HepG2 (cell line): Measurements from ENCODE around the gene CIBAR2. TPM values are rescaled to one million over a fixed set of nuclear protein-coding genes. Genes with fewer than 3 reads are reported as not detected.
A peak's percentile ranks its signal among the peaks of the same experiment; 100 is the strongest.

ENCODE experiments used
- ATF7 ChIP-seq, 2 experiments: fragments of 450-650 bp in 1 of 2; sonication (generic) in 1 of 2; formaldehyde crosslinking in 1 of 2; IDR thresholded peaks; 2 replicates each; pipeline versions ENCODE4 v1.4.0 to v1.6.1; 2016 to 2020; ENCODE audit warnings: antibody characterized with exemption in 1 of 2, mild to moderate bottlenecking in 1 of 2, missing genetic modification reagents in 1 of 2
- FOSL1 ChIP-seq: sonication (generic); formaldehyde crosslinking; IDR thresholded peaks from 2 replicates; pipeline ENCODE4 v1.9.0; 2021; ENCODE audit warnings: missing genetic modification reagents, borderline replicate concordance
- HNRNPLL ChIP-seq: fragments of 200-400 bp; formaldehyde crosslinking; IDR thresholded peaks from 2 replicates; pipeline ENCODE4 v1.6.1; 2017; ENCODE audit warnings: mild to moderate bottlenecking, low read depth, low read length; ENCODE audit not compliant: poor library complexity, severe bottlenecking
- RAD21 ChIP-seq: fragments of 450-650 bp; formaldehyde crosslinking; IDR thresholded peaks from 2 replicates; pipeline ENCODE4 v1.5.0; 2020; ENCODE audit warnings: mild to moderate bottlenecking
- RORA ChIP-seq: sonication (generic); formaldehyde crosslinking; IDR thresholded peaks from 2 replicates; pipeline ENCODE4 v1.5.0; 2020; ENCODE audit warnings: mild to moderate bottlenecking, missing genetic modification reagents, moderate library complexity
- SAP130 ChIP-seq: IDR thresholded peaks from 2 replicates; pipeline ENCODE4 v1.6.1; 2016; ENCODE audit warnings: low read depth
- SIN3A ChIP-seq: IDR thresholded peaks from 2 replicates; pipeline ENCODE4 v1.6.1; 2011; ENCODE audit warnings: low read depth, mild to moderate bottlenecking, control low read depth, low read length, borderline replicate concordance
- SMC3 ChIP-seq: IDR thresholded peaks from 2 replicates; pipeline ENCODE4 v1.6.1; 2011; ENCODE audit warnings: low read length, improper control_type of control experiment
- TP53 ChIP-seq: sonication (generic); formaldehyde crosslinking; conservative IDR thresholded peaks from 2 replicates; pipeline ENCODE4 v1.4.0; 2020; ENCODE audit warnings: missing genetic modification reagents
- ZKSCAN1 ChIP-seq: fragments of 150-350 bp; IDR thresholded peaks from 2 replicates; pipeline ENCODE4 v1.6.1; 2014; ENCODE audit warnings: low read length
- ZNF253 ChIP-seq: sonication (generic); formaldehyde crosslinking; IDR thresholded peaks from 2 replicates; pipeline ENCODE4 v1.8.0; 2022; ENCODE audit warnings: mild to moderate bottlenecking, missing genetic modification reagents, borderline replicate concordance
- ZNF282 ChIP-seq: fragments of 450-650 bp; IDR thresholded peaks from 2 replicates; pipeline ENCODE4 v1.6.1; 2018; ENCODE audit not compliant: partially characterized antibody
- ZNF292 ChIP-seq: sonication (generic); formaldehyde crosslinking; IDR thresholded peaks from 2 replicates; pipeline ENCODE4 v1.8.1; 2022; ENCODE audit warnings: mild to moderate bottlenecking, low read depth, missing genetic modification reagents, borderline replicate concordance
- ZNF557 ChIP-seq: sonication (generic); formaldehyde crosslinking; IDR thresholded peaks from 2 replicates; pipeline ENCODE4 v1.4.0; 2020; ENCODE audit warnings: missing genetic modification reagents
- ZNF562 ChIP-seq: sonication (generic); formaldehyde crosslinking; IDR thresholded peaks from 2 replicates; pipeline ENCODE4 v1.8.0; 2022; ENCODE audit warnings: missing genetic modification reagents, borderline replicate concordance
- ZNF652 ChIP-seq: IDR thresholded peaks from 2 replicates; pipeline ENCODE4 v1.6.1; 2016; ENCODE audit warnings: low read depth, borderline replicate concordance
- polyA plus RNA-seq, 8 experiments: library from polyadenylated mRNA; depleted of rRNA in 3 of 8; stranded (reverse) in 7 of 8; unstranded in 1 of 8; fragments of >200 nt; fragmentation: Illumina TruSeq in 4 of 8; extraction: Trizol in 4 of 8; gene quantifications; 2 replicates each; pipeline versions ENCODE4 v1.2.1 to v1.2.3, GENCODE V29; 2011 to 2016; ENCODE audit warnings: low read depth in 4 of 8, missing spikeins in 1 of 8, mixed read lengths in 1 of 8; ENCODE audit not compliant: insufficient read depth in 1 of 8
- total RNA-seq, 5 experiments: library from RNA; depleted of rRNA; stranded (reverse); fragments of >200 nt; fragmentation: Illumina TruSeq; extraction: Trizol; gene quantifications; 2 replicates each; pipeline ENCODE4 v1.2.3, GENCODE V29; 2016; ENCODE audit warnings: low read depth in 1 of 5
- TF ChIP-seq, protein P1 (sequence below): sonication (generic); formaldehyde crosslinking; conservative IDR thresholded peaks from 2 replicates; pipeline ENCODE4 v1.4.0; 2020; ENCODE audit warnings: missing genetic modification reagents
- TF ChIP-seq, protein P2 (sequence below): sonication (generic); formaldehyde crosslinking; IDR thresholded peaks from 2 replicates; pipeline ENCODE4 v1.5.0; 2020; ENCODE audit warnings: missing genetic modification reagents
- TF ChIP-seq, protein P3 (sequence below): sonication (generic); formaldehyde crosslinking; IDR thresholded peaks from 2 replicates; pipeline ENCODE4 v1.4.0; 2020; ENCODE audit warnings: mild to moderate bottlenecking, missing genetic modification reagents
- TF ChIP-seq, protein P4 (sequence below): sonication (generic); formaldehyde crosslinking; IDR thresholded peaks from 2 replicates; pipeline ENCODE4 v1.4.0; 2020; ENCODE audit warnings: missing genetic modification reagents
- TF ChIP-seq, protein P5 (sequence below): sonication (generic); formaldehyde crosslinking; IDR thresholded peaks from 2 replicates; pipeline ENCODE4 v1.4.0; 2020; ENCODE audit warnings: mild to moderate bottlenecking, missing genetic modification reagents
- TF ChIP-seq, protein P6 (sequence below): sonication (generic); formaldehyde crosslinking; conservative IDR thresholded peaks from 2 replicates; pipeline ENCODE4 v1.4.0; 2020; ENCODE audit warnings: missing genetic modification reagents
- TF ChIP-seq, protein P7 (sequence below): IDR thresholded peaks from 2 replicates; pipeline ENCODE4 v1.6.1; 2018; ENCODE audit warnings: missing genetic modification reagents

Gene CIBAR2
- total and polyA plus RNA-seq, 2 of the 13 experiments (the other 11 are each of a cell fraction or from before 2014, with no cell fraction given): not detected

DNA sequence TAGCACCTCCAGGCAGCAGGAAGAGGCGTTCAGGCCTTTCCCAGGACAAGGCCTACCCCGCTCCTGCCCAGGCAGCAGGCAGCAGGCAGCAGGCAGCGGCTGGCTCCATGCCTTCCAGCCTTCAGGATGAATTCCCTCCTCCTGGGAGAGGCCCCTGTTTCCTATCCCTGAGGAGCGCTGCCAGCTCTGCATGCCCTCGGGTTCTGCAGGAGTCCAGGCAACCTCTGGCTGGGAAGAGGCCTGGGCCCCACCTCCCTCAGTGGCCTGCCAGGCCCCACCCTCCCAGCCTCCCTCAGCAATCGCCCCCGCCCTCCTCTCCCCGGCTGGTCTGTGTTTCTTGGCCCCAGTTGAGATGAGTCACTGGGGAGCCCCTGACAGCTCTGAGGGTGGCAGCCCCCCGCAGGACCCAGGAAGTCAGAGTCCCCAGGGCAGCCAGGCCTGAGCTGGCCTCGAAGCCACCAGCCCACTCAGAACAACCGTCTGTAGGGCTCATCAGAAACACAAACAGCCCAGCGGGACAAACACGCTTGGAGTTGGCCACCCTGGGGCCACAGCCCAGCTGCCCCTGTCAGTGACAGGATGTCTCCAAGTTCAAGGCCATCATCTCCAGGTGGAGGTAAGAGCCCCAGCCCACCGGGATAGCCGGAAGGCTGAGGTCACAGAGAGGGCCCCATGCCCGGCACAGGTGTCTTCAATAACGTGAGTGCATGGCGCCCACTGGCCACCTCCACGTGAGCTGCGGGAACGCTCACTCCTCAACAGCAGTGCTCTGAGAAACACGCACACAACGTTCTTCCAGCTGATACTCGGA is 39.5 kb upstream of the CIBAR2 start (continued):
- TF ChIP-seq HNRNPLL (no peak), ZKSCAN1 (no peak), ZNF652 (CRISPR knock-in tag) (no peak), SMC3 (no peak), ZNF557 (CRISPR knock-in tag) (no peak), ATF7 (IDR thresholded peaks at IDR 0.05) (no peak), ATF7 (CRISPR knock-in tag; IDR thresholded peaks at IDR 0.05) (no peak), TP53 (CRISPR knock-in tag) (no peak), ZNF253 (no peak), RORA (no peak), RAD21 (CRISPR knock-in tag) (no peak), ZNF292 (CRISPR knock-in tag) (peak; percentile 20; the same call in 1 of the 2 replicates), ZNF562 (no peak), ZNF282 (no peak), FOSL1 (CRISPR knock-in tag) (no peak), SAP130 (peak; percentile 48), SIN3A (no peak)
- TF ChIP-seq, protein P1, sequence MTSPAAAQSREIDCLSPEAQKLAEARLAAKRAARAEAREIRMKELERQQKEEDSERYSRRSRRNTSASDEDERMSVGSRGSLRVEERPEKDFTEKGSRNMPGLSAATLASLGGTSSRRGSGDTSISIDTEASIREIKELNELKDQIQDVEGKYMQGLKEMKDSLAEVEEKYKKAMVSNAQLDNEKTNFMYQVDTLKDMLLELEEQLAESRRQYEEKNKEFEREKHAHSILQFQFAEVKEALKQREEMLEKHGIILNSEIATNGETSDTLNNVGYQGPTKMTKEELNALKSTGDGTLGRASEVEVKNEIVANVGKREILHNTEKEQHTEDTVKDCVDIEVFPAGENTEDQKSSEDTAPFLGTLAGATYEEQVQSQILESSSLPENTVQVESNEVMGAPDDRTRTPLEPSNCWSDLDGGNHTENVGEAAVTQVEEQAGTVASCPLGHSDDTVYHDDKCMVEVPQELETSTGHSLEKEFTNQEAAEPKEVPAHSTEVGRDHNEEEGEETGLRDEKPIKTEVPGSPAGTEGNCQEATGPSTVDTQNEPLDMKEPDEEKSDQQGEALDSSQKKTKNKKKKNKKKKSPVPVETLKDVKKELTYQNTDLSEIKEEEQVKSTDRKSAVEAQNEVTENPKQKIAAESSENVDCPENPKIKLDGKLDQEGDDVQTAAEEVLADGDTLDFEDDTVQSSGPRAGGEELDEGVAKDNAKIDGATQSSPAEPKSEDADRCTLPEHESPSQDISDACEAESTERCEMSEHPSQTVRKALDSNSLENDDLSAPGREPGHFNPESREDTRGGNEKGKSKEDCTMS (CRISPR knock-in tag): no peak
- TF ChIP-seq, protein P2, sequence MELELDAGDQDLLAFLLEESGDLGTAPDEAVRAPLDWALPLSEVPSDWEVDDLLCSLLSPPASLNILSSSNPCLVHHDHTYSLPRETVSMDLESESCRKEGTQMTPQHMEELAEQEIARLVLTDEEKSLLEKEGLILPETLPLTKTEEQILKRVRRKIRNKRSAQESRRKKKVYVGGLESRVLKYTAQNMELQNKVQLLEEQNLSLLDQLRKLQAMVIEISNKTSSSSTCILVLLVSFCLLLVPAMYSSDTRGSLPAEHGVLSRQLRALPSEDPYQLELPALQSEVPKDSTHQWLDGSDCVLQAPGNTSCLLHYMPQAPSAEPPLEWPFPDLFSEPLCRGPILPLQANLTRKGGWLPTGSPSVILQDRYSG (CRISPR knock-in tag): no peak
- TF ChIP-seq, protein P3, sequence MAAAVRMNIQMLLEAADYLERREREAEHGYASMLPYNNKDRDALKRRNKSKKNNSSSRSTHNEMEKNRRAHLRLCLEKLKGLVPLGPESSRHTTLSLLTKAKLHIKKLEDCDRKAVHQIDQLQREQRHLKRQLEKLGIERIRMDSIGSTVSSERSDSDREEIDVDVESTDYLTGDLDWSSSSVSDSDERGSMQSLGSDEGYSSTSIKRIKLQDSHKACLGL (CRISPR knock-in tag): 0 out of 2 replicates have a peak, but pooled peaks have one; percentile 30
- TF ChIP-seq, protein P4, sequence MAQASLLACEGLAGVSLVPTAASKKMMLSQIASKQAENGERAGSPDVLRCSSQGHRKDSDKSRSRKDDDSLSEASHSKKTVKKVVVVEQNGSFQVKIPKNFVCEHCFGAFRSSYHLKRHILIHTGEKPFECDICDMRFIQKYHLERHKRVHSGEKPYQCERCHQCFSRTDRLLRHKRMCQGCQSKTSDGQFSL (CRISPR knock-in tag): 0 out of 2 replicates have a peak, but pooled peaks have one; percentile 35
- TF ChIP-seq, protein P5, sequence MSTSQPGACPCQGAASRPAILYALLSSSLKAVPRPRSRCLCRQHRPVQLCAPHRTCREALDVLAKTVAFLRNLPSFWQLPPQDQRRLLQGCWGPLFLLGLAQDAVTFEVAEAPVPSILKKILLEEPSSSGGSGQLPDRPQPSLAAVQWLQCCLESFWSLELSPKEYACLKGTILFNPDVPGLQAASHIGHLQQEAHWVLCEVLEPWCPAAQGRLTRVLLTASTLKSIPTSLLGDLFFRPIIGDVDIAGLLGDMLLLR (CRISPR knock-in tag): peak; percentile 43; the same call in 1 of the 2 replicates
- TF ChIP-seq, protein P6, sequence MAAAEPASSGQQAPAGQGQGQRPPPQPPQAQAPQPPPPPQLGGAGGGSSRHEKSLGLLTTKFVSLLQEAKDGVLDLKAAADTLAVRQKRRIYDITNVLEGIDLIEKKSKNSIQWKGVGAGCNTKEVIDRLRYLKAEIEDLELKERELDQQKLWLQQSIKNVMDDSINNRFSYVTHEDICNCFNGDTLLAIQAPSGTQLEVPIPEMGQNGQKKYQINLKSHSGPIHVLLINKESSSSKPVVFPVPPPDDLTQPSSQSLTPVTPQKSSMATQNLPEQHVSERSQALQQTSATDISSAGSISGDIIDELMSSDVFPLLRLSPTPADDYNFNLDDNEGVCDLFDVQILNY (CRISPR knock-in tag): no peak
- TF ChIP-seq, protein P7, sequence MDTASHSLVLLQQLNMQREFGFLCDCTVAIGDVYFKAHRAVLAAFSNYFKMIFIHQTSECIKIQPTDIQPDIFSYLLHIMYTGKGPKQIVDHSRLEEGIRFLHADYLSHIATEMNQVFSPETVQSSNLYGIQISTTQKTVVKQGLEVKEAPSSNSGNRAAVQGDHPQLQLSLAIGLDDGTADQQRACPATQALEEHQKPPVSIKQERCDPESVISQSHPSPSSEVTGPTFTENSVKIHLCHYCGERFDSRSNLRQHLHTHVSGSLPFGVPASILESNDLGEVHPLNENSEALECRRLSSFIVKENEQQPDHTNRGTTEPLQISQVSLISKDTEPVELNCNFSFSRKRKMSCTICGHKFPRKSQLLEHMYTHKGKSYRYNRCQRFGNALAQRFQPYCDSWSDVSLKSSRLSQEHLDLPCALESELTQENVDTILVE: no peak
